Middle frontal gyrus (tissue), 1 donor: Measurements from ENCODE around the gene SORD.
"Not testable (repeated sequence)": the region's sequence is repeated elsewhere in the genome, so short reads cannot be mapped to it uniquely, and the experiment has no call there.

Experiments
- DNase-seq: peaks from one replicate; pipeline ENCODE4 v3.0.0-alpha.2; 2015; ENCODE audit warnings: low spot score; ENCODE audit errors: extremely low spot score

SORD gene

DNA sequence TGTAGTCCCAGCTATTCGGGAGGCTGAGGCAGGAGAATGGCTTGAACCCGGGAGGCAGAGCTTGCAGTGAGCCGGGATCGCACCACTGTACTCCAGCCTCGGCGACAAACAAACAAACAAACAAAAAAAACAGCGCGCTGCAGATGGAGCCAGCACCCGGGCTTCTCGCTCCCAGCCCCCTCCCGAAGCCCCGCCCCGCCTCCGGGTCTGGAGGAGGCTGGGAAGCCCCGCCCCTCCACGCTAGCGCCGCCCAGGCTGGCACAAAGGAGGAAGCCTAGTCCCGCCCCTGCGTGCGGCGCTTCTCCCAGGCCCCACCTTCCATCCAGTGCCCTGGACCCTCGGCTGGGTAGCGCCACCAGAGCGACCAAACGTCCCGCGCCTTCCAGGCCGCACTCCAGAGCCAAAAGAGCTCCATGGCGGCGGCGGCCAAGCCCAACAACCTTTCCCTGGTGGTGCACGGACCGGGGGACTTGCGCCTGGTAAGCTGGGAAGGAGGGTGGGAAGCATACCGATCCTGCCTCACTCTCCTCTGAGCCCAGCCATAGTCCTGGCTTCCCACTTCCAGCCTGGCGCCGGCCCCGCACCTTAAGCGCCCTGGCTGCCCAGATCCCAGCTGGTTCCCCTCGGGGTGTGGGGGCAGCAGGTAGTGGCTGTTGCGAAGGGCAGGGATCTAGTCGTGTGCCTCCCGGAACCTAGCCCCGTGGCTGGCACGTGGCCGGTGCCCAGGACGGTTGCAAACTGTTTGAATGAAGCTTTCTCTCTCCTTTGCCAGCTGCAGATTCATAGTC, at the start of gene SORD:
Gene SORD, plus strand, starts transcription at position 325 of the 788 bp plus-strand sequence. Its CDS starts 89 bp downstream, at position 414.
- DNase-seq, result peak; percentile 83

- not testable (repeated sequence) for DNase-seq
Observed at GRCh38 chr15:44976183-44976582, 46.8 kb upstream of the SORD start.

GRCh38 chr15:44977781-44978180, 45.2 kb upstream of the SORD start:
- not testable (repeated sequence) for DNase-seq

- DNase-seq, result not testable (repeated sequence)
Observed at GRCh38 chr15:44979617-44980339, 43.2 kb upstream of the SORD start.

GRCh38 chr15:44984144-44984543, 38.9 kb upstream of the SORD start:
- not testable (repeated sequence) for DNase-seq

- DNase-seq, result not testable (repeated sequence)
Observed at GRCh38 chr15:44986346-44987055, 36.5 kb upstream of the SORD start.

GRCh38 chr15:44987711-44988110, 35.3 kb upstream of the SORD start:
- DNase-seq, result not testable (repeated sequence)

GRCh38 chr15:44988184-44988869, 34.7 kb upstream of the SORD start:
- DNase-seq, result not testable (repeated sequence)

- not testable (repeated sequence) for DNase-seq
Observed at GRCh38 chr15:44988870-44989219, 34.1 kb upstream of the SORD start.

DNA sequence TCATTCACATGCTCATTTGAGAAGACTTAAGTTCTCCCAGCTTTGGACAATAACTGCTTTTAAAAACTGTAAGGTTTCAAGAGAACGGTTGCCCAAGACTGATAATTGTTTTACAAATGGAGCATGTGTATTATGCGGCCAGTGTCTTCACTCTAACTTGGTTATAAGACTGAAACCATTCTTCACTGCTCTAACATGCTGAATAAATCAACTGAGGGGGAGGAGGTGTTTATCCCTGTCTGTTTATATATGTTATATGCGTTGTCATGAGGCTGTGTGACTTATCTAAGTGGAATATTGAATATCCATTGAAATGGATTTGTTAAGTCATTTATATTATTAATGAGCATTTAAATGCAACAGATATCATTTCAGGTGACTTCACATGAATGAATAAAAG, 25.4 kb upstream of the SORD start:
- DNase-seq, result not testable (repeated sequence)

DNA sequence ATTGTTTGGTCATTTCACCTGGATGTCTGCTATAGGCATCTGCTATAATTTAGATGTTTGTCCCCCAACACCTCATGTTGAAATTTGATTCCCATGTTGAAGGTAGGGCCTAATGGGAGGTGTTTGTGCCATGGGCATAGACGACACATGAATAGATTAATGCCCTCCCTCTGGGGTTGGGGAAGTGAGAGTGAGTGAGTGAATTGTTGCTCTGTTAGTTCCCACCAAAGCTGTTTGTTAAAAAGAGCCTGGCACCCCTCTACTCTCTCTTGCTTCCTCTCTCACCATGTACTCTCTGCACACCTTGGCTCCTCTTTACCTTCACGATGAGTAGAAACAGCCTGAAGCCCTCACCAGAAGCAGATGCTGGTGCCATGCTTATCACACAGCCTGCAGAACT, 23.9 kb upstream of the SORD start:
- no peak for DNase-seq

GRCh38 chr15:45001180-45001579, 21.8 kb upstream of the SORD start:
- DNase-seq, result not testable (repeated sequence)

GRCh38 chr15:45003731-45004410, 19.1 kb upstream of the SORD start:
- not testable (repeated sequence) for DNase-seq

GRCh38 chr15:45004590-45005175, 18.3 kb upstream of the SORD start:
- not testable (repeated sequence) for DNase-seq

DNA sequence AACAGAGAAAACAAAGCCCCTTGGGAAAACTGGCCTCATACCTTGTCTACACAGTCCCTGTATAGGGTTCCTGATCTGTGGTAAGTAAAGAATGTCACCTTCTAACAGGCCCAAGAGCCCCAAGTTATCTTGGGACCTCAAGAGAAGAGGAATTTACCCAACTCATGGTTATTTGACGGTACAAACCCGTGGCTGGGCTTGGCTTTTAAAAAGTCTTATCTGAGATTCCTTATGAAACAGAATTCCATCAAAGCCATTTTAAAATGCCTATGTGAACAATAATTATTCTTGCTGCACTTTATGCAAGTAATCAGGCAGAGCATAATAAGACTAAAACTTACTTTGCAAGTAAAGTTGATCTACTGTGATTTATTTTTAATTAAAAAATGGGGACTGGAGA, 13.9 kb upstream of the SORD start:
- DNase-seq, result no peak

GRCh38 chr15:45015114-45015513, 7.9 kb upstream of the SORD start:
- not testable (repeated sequence) for DNase-seq

- not testable (repeated sequence) for DNase-seq
Observed at GRCh38 chr15:45020222-45020900, 2.6 kb upstream of the SORD start.

DNA sequence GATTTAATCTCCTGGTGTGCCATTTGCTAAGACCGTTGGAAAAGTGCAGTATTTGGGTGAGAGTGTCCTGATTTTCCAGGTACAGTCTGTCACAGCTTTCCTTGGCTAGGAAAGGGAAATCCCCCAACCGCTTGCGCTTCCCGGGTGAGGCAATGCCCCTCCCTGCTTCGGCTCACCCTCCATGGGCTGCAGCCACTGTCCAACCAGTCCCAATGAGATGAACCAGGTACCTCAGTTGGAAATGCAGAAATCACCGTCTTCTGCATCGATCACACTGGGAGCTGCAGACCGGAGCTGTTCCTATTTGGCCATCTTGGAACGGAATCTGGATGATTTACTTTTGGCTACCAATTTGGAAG, 2.1 kb upstream of the SORD start:
- DNase-seq, result not testable (repeated sequence)

DNA sequence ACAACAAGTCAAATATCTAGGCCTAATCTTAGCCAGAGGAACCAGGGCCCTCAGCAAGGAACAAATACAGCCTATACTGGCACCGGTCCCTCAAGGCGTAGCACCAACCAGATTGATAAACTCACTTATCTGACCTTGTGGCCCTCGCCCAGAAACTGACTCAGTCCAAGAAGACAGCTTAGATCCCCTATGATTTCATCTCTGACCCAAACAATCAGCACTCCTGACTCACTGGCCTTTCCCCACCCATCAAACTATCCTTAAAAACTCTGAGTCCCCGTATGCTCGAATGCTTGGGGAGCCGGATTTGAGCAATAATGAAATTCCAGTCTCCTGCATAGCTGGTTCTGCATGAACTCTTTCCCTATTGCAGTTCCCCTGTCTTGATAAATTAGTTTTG, 1.6 kb upstream of the SORD start:
- no peak for DNase-seq
